Measurements from ENCODE around the gene ZFP69B. TPM values are rescaled to one million over a fixed set of nuclear protein-coding genes. Genes with fewer than 3 reads are reported as not detected.
"Not testable (repeated sequence)": the region's sequence is repeated elsewhere in the genome, so short reads cannot be mapped to it uniquely, and the experiment has no call there.

ZFP69B gene
- total and polyA plus RNA-seq, 2 experiments from 2014 or later, result 5.2 to 10.8 TPM

GRCh38 chr1:40495315-40495903, 45.1 kb downstream of the ZFP69B start:
- peaks cover 68% of the 10 kb centered on the region for H3K9me3 Mint-ChIP-seq
- H4K20me1 ChIP-seq (replicated peaks; ENCODE audit: insufficient read depth), result no peaks in the 10 kb centered on the region
- no peak overlapping the region for H3K4me3 ChIP-seq

GRCh38 chr1:40502651-40503050, 52.4 kb downstream of the ZFP69B start:
- H3K27me3 Mint-ChIP-seq (ENCODE audit: insufficient read depth, low read depth, poor library complexity); H3K4me1 ChIP-seq (ENCODE audit: insufficient read depth); H3K36me3 ChIP-seq (ENCODE audit: insufficient read depth); H3K9me2 ChIP-seq (ENCODE audit: insufficient read depth); H3K27ac Mint-ChIP-seq; H3K4me3 Mint-ChIP-seq; ATAC-seq; H3K4me2 ChIP-seq; H3K4me3 ChIP-seq; H3F3A ChIP-seq (replicated peaks; ENCODE audit: low read depth); H3K4me1 Mint-ChIP-seq; H3K79me2 ChIP-seq (replicated peaks; ENCODE audit: insufficient read depth); H2AFZ ChIP-seq; H3K27ac ChIP-seq (ENCODE audit: low read depth); DNase-seq (ENCODE audit: low spot score); H3K27me3 ChIP-seq (ENCODE audit: insufficient read depth); H4K20me1 ChIP-seq (replicated peaks; ENCODE audit: insufficient read depth): not testable (repeated sequence)
- H3K36me3 Mint-ChIP-seq (ENCODE audit: low read depth), result peaks cover 66% of the 10 kb centered on the region
- H3K9me3 Mint-ChIP-seq, result peaks cover 67% of the 10 kb centered on the region

More at GRCh38 chr1:40495315-40495903, 45.1 kb downstream of the ZFP69B start:
- H3K4me2 ChIP-seq, result no peak overlapping the region
- H3K9me2 ChIP-seq (ENCODE audit: insufficient read depth), result no peaks in the 10 kb centered on the region
- no peaks in the 10 kb centered on the region for H3K27me3 ChIP-seq (ENCODE audit: insufficient read depth)
- peaks cover 26% of the 10 kb centered on the region for H3K36me3 ChIP-seq (ENCODE audit: insufficient read depth)
- ATAC-seq (no peak), DNase-seq (ENCODE audit: low spot score) (no peak)
- no peaks in the 10 kb centered on the region for H3F3A ChIP-seq (replicated peaks; ENCODE audit: low read depth)
- TF ChIP-seq STAT1 (IDR thresholded peaks at IDR 0.05; ENCODE audit: unreplicated experiment) (no peak), ZNF114 (CRISPR knock-in tag; IDR thresholded peaks at IDR 0.05) (no peak), ZNF462 (CRISPR knock-in tag; IDR thresholded peaks at IDR 0.05) (no peak), POLR2AphosphoS5 (IDR thresholded peaks at IDR 0.05; ENCODE audit: low read depth) (no peak), CREB1 (CRISPR knock-in tag; IDR thresholded peaks at IDR 0.05; ENCODE audit: low read depth) (no peak)
- H3K27me3 Mint-ChIP-seq (ENCODE audit: insufficient read depth, low read depth, poor library complexity), result peaks cover 2% of the 10 kb centered on the region
- H3K27ac ChIP-seq (ENCODE audit: low read depth), result no peak overlapping the region
- H3K4me1 Mint-ChIP-seq, result no peaks in the 10 kb centered on the region
- H3K36me3 Mint-ChIP-seq (ENCODE audit: low read depth), result peaks cover 85% of the 10 kb centered on the region
- H3K79me2 ChIP-seq (replicated peaks; ENCODE audit: insufficient read depth), result no peaks in the 10 kb centered on the region
- no peak overlapping the region for H2AFZ ChIP-seq
- no peak overlapping the region for H3K4me3 Mint-ChIP-seq
- no peaks in the 10 kb centered on the region for H3K4me1 ChIP-seq (ENCODE audit: insufficient read depth)
- no peak overlapping the region for H3K27ac Mint-ChIP-seq

Data from GM23338 (cell line).